Measurements from ENCODE around the gene C1QTNF2.
"Not testable (repeated sequence)": the region's sequence is repeated elsewhere in the genome, so short reads cannot be mapped to it uniquely, and the experiment has no call there.

Gene C1QTNF2

DNA sequence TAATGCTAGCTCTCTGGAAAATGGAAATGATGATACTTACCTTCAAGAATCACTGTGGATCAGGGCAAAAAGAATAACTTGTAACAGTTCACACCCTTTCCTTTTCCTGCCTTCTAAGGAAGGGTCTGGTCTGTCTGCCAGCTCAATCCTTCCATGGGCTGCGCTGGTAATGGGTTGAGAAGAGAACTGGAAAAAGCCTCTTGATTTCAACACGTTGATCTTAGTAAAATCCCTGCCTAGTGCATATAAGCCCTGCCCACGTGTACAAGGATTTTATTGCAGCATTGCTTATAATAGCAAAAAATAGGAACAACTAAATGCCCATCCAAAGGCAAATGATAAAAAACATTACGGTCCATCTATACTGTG is 20.5 kb downstream of the C1QTNF2 start:
- in situ Hi-C loops (cut with HindIII; ENCODE audit: low sequenced_read_pairs): no loop called here
- H3K4me3 ChIP-seq (ENCODE audit: low read depth, low read length): no peak overlapping the region
- TF ChIP-seq, protein P1, sequence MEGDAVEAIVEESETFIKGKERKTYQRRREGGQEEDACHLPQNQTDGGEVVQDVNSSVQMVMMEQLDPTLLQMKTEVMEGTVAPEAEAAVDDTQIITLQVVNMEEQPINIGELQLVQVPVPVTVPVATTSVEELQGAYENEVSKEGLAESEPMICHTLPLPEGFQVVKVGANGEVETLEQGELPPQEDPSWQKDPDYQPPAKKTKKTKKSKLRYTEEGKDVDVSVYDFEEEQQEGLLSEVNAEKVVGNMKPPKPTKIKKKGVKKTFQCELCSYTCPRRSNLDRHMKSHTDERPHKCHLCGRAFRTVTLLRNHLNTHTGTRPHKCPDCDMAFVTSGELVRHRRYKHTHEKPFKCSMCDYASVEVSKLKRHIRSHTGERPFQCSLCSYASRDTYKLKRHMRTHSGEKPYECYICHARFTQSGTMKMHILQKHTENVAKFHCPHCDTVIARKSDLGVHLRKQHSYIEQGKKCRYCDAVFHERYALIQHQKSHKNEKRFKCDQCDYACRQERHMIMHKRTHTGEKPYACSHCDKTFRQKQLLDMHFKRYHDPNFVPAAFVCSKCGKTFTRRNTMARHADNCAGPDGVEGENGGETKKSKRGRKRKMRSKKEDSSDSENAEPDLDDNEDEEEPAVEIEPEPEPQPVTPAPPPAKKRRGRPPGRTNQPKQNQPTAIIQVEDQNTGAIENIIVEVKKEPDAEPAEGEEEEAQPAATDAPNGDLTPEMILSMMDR (IDR thresholded peaks at IDR 0.05; ENCODE audit: low read depth, low read length, missing control alignments): no peak
- no peak for DNase-seq (ENCODE audit: low read depth)

DNA sequence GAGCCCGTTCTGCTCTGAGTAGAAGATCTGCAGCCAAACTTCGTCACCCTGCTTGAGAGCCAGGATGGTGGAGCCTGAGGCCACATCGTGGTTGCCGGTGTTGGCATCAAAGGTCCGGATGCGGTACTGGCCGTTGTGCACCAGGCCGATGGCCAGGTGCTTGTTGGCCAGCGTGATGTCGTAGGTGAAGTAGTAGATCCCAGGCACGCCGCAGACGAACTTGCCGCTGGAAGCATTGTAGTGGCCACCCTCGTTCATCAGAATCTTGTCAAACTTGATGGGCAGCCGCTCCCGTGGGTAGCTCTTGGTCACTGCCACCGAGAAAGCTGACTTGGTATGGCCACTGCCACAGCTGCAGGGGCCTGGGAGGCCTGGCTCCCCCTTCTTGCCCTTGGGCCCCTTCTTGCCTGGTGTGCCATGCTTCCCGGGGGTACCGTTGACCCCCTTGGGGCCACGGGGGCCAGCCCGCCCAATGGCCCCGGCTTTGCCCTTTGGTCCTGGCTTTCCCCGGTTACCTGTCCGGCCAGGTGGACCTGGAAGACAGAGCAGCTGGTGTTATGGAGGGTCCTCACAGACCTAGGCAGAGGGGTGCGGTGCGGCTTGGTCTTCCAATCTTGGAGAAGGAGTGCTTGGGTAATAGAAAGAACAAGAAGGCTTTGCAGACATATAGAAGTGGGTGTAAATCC is 21.0 kb downstream of the C1QTNF2 start:
- no peak for DNase-seq (ENCODE audit: low read depth)
- in situ Hi-C loops (cut with HindIII; ENCODE audit: low sequenced_read_pairs): no loop called here
- TF ChIP-seq, protein P1 (IDR thresholded peaks at IDR 0.05; ENCODE audit: low read depth, low read length, missing control alignments): no peak
- H3K4me3 ChIP-seq (ENCODE audit: low read depth, low read length): no peak overlapping the region

DNA sequence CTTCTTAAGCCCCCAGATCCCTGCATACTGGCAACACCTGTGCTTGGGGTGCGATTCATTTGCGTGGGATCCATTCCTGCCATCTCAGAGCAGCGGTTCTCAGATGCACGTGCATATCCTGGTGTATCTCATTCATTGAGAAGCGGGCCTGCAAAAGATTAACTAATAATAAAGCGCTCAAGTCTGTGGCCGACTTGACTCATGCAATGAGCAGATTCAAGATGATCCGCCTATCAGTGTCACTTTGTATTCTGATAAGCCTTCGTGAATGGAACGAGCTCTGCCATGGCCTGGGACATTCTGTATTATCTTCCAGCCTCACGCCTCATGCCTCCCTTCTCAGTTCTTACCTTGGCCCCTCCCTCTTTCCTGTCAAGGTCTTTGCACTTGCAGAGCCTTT is 22.3 kb downstream of the C1QTNF2 start:
- H3K4me3 ChIP-seq (ENCODE audit: low read depth, low read length): no peak overlapping the region
- no peak for DNase-seq (ENCODE audit: low read depth)
- in situ Hi-C loops (cut with HindIII; ENCODE audit: low sequenced_read_pairs): no loop called here
- TF ChIP-seq, protein P1 (IDR thresholded peaks at IDR 0.05; ENCODE audit: low read depth, low read length, missing control alignments): no peak

DNA sequence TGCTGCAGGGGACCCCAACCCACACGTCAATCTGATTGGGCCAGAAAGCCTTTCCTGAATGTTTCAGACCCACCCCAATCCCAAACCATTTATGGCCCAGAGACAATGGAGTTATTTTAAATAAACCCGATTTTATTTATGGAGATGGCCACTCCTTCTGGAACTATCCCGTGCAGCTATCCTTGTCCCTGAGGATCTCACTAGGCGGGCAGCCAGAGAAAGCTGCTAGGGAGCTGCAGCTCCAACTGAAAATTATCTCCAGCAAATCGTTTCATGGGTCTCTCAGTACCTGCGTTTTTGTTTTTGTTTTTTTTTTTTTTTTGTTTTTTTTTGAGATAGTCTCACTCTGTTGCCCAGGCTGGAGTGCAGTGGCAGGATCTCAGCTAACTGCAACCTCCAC is 23.0 kb downstream of the C1QTNF2 start:
- no peak for DNase-seq (ENCODE audit: low read depth)
- no peak overlapping the region for H3K4me3 ChIP-seq (ENCODE audit: low read depth, low read length)
- in situ Hi-C loops (cut with HindIII; ENCODE audit: low sequenced_read_pairs): no loop called here
- TF ChIP-seq, protein P1 (IDR thresholded peaks at IDR 0.05; ENCODE audit: low read depth, low read length, missing control alignments): no peak

DNA sequence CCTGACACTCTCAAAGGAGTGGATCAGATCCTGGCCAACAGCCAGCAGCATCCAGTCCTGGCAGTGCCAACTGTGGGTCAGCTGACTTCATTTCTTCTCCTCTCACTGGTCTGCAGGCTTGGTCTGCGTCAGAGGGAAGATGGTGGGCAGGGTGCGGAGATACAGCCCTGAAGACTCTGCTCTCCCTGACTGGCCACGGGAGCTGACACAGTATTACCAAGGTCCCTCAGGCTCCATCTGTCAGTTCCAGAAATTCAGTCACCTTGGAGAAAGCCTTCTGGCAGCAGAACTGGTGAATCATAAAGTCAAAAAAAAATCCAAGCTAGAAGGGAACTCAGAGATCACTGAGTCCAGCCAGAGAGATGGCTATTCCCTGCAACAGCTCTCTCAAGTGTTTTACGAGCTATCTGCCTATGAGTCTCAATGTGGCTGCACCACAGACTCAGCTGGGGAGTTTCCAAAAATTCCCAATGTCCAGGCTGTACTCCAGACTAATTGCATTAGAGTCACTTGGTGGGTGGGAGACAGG is 27.9 kb downstream of the C1QTNF2 start:
- TF ChIP-seq, protein P1 (IDR thresholded peaks at IDR 0.05; ENCODE audit: low read depth, low read length, missing control alignments): no peak
- peak; percentile 56 for DNase-seq (ENCODE audit: low read depth)
- H3K4me3 ChIP-seq (ENCODE audit: low read depth, low read length): no peak overlapping the region
- in situ Hi-C loops (cut with HindIII; ENCODE audit: low sequenced_read_pairs): no loop called here

DNA sequence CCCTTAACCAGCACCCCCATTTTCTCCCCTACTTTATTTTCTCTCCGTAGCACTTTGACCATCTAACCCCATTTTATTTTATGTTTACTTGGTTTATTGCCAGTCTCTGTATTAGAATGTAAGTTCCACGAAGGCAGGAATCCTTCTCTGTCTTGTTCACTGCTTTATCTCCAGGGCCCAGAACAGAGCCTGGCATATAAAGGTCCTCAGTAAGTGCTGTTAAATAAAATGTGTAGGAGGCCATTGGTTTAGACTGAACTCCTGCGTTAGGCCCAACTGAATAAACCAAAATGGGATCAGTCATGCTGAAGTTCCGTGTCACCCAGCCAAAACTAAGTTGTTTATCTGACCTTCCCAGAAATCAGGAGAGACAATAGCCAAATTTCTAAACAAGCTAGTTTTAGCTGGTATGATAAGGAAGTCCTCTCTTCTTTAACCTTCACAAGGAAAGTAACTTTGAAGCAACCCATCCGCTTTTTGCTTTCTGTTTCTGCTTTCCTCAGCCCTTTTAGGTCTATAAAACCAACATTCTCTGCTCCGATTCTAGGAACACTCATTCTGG is 29.0 kb downstream of the C1QTNF2 start:
- in situ Hi-C loops (cut with HindIII; ENCODE audit: low sequenced_read_pairs): no loop called here
- no peak for DNase-seq (ENCODE audit: low read depth)
- no peak overlapping the region for H3K4me3 ChIP-seq (ENCODE audit: low read depth, low read length)
- TF ChIP-seq, protein P1 (IDR thresholded peaks at IDR 0.05; ENCODE audit: low read depth, low read length, missing control alignments): no peak

DNA sequence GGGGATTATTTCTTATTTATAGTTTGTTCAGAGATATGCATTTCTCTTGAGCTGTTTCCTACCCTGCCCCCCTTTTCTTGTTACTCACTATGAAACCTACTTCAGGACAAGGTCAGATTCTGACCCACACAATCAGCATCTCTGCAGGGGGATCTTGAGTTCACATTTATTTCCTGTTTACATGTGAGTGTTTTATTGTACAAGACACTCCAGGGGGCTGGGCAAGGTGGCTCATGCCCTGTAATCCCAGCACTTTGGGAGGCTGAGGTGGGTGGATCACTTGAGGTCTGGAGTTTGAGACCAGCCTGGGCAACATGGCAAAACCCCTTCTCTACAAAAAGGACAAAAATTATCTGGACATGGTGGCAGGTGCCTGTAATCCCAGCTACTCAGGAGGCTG is 29.9 kb downstream of the C1QTNF2 start:
- H3K4me3 ChIP-seq (ENCODE audit: low read depth, low read length); in situ Hi-C loops (cut with HindIII; ENCODE audit: low sequenced_read_pairs); DNase-seq (ENCODE audit: low read depth): not testable (repeated sequence)
